HG03045 (cell line): Measurements from ENCODE around the gene ZNF132.
"Not testable (repeated sequence)": the region's sequence is repeated elsewhere in the genome, so short reads cannot be mapped to it uniquely, and the experiment has no call there.

ENCODE experiments used
- ATAC-seq: cut with Tn5 transposase; IDR thresholded peaks from one replicate; pipeline ENCODE4 v1.9.1; 2021; ENCODE audit warnings: mild to moderate bottlenecking, moderate library complexity; ENCODE audit not compliant: unreplicated experiment

The ZNF132 gene

GRCh38 chr19:58408152-58409009 is 31.6 kb downstream of the ZNF132 start, which contains the start of gene ZNF584:
TSS of gene ZNF584 (plus strand) at chr19:58408649. CDS start at chr19:58409148, 499 bp downstream.
- peak; percentile 95 for ATAC-seq

- no peak for ATAC-seq
These were observed 32.2 kb downstream of the ZNF132 start for GRCh38 chr19:58407658-58408151.

- no peak for ATAC-seq
These were observed 32.9 kb downstream of the ZNF132 start for GRCh38 chr19:58406818-58407657.

GRCh38 chr19:58403920-58404478 is 36.0 kb downstream of the ZNF132 start:
- not testable (repeated sequence) for ATAC-seq

GRCh38 chr19:58401840-58402421 is 38.0 kb downstream of the ZNF132 start:
- no peak for ATAC-seq

- ATAC-seq = peak; percentile 93
These were observed 38.8 kb downstream of the ZNF132 start for GRCh38 chr19:58400916-58401839.

- no peak for ATAC-seq
These were observed 39.5 kb downstream of the ZNF132 start for GRCh38 chr19:58400316-58400915.

- ATAC-seq = no peak
These were observed 40.0 kb downstream of the ZNF132 start for GRCh38 chr19:58399903-58400302.

- ATAC-seq = no peak
These were observed 41.4 kb downstream of the ZNF132 start for GRCh38 chr19:58398545-58398944.

- no peak for ATAC-seq
These were observed 41.9 kb downstream of the ZNF132 start for GRCh38 chr19:58398087-58398486.

- ATAC-seq = no peak
These were observed 42.4 kb downstream of the ZNF132 start for GRCh38 chr19:58397533-58398037.

- no peak for ATAC-seq
These were observed 43.0 kb downstream of the ZNF132 start for GRCh38 chr19:58396691-58397532.

GRCh38 chr19:58395979-58396627 is 43.9 kb downstream of the ZNF132 start:
- ATAC-seq = no peak

GRCh38 chr19:58395220-58395978 is 44.6 kb downstream of the ZNF132 start, which contains the start of gene RNF225:
TSS of gene RNF225 (plus strand) at chr19:58395656. CDS start at chr19:58396090, 434 bp downstream.
- ATAC-seq = no peak

GRCh38 chr19:58394821-58395219 is 45.1 kb downstream of the ZNF132 start:
- no peak for ATAC-seq

GRCh38 chr19:58393725-58394033 is 46.3 kb downstream of the ZNF132 start:
- ATAC-seq = no peak
